ENCODE results near the gene NTSR2. TPM values are rescaled to one million over a fixed set of nuclear protein-coding genes. Genes with fewer than 3 reads are reported as not detected.

Gene NTSR2
- total RNA-seq, 1 experiment from 2014 or later: not detected

DNA sequence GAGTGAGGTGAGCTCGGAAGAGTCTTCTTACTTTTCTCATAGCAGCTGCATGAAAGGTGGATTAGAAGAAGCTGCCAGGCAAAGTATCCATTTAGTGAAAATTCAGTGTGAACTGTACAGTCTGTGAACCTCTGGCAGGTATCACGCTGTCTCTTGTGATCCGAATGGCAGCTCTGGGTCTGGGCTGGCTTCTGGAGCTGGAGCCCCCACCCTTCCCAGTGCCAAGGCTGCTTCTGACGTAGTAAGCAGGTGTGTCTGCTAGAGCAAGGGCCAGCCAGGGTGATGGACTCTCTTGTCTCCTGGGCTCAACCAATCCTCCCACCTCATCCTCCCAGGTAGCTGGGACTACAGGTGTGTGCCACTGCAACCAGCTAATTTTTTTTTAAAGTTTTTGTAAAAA, 14.0 kb upstream of the NTSR2 start:
- Mint-ChIP-seq H3K36me3 (ENCODE audit: insufficient read depth, unreplicated experiment) (no peaks in the 10 kb centered on the region), H3K4me3 (ENCODE audit: unreplicated experiment) (no peak overlapping the region), H3K27me3 (ENCODE audit: insufficient read depth, unreplicated experiment) (peaks cover 31% of the 10 kb centered on the region), H3K4me1 (ENCODE audit: insufficient read depth, unreplicated experiment) (peaks cover 28% of the 10 kb centered on the region), H3K27ac (ENCODE audit: low read depth, unreplicated experiment) (no peak overlapping the region), H3K9me3 (ENCODE audit: unreplicated experiment) (no peaks in the 10 kb centered on the region)
- ChIA-PET CTCF (interaction anchor here (0.8 to 19.1 kb wide), 10 partner anchors 9 to 109 kb away, joined by 3 to 336 read pairs (median 4); partner anchors contain the start of gene LPIN1), POLR2A (no interaction called here)
- no peak for DNase-seq (ENCODE audit: unreplicated experiment)
- no TSS peak for BruUV-seq (replicated peaks)
- intact Hi-C loops (cut with micrococcal nuclease): no loop called here
- TF ChIP-seq, protein P1, sequence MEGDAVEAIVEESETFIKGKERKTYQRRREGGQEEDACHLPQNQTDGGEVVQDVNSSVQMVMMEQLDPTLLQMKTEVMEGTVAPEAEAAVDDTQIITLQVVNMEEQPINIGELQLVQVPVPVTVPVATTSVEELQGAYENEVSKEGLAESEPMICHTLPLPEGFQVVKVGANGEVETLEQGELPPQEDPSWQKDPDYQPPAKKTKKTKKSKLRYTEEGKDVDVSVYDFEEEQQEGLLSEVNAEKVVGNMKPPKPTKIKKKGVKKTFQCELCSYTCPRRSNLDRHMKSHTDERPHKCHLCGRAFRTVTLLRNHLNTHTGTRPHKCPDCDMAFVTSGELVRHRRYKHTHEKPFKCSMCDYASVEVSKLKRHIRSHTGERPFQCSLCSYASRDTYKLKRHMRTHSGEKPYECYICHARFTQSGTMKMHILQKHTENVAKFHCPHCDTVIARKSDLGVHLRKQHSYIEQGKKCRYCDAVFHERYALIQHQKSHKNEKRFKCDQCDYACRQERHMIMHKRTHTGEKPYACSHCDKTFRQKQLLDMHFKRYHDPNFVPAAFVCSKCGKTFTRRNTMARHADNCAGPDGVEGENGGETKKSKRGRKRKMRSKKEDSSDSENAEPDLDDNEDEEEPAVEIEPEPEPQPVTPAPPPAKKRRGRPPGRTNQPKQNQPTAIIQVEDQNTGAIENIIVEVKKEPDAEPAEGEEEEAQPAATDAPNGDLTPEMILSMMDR (IDR thresholded peaks at IDR 0.05; ENCODE audit: unreplicated experiment): no peak

DNA sequence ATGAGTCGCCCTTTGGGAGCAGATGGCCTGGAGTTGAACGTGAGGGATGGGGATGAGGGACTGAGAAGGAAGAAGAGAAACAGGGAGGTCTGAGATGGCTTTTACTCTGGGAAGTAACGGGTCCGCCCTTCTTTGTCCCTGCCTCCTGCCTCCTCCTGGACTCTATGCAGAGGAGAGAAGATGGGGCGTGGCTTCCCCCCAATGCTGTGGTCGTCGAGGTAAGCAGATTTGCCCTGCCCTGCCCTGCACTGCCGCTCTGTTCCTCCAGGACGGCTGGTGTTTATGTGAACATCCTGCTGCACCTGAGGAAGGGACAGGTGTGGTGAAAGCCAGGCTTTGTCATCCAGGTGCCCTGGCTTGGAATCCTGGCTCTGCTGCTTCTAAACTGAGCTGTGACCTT, 13.5 kb upstream of the NTSR2 start:
- no TSS peak for BruUV-seq (replicated peaks)
- ChIA-PET CTCF (interaction anchor here (0.9 to 19.1 kb wide), 12 partner anchors 9 to 206 kb away, joined by 3 to 336 read pairs (median 5); no protein-coding TSS in a partner anchor), POLR2A (interaction anchor here (0.7 kb wide), 1 partner anchor 49 kb away, joined by 4 read pairs; no protein-coding TSS in a partner anchor)
- Mint-ChIP-seq H3K27ac (ENCODE audit: low read depth, unreplicated experiment) (no peak overlapping the region), H3K27me3 (ENCODE audit: insufficient read depth, unreplicated experiment) (peaks cover 31% of the 10 kb centered on the region), H3K4me3 (ENCODE audit: unreplicated experiment) (no peak overlapping the region), H3K9me3 (ENCODE audit: unreplicated experiment) (no peaks in the 10 kb centered on the region), H3K36me3 (ENCODE audit: insufficient read depth, unreplicated experiment) (no peaks in the 10 kb centered on the region), H3K4me1 (ENCODE audit: insufficient read depth, unreplicated experiment) (peaks cover 25% of the 10 kb centered on the region)
- DNase-seq (ENCODE audit: unreplicated experiment): no peak
- intact Hi-C loops (cut with micrococcal nuclease): no loop called here
- TF ChIP-seq, protein P1 (IDR thresholded peaks at IDR 0.05; ENCODE audit: unreplicated experiment): no peak

DNA sequence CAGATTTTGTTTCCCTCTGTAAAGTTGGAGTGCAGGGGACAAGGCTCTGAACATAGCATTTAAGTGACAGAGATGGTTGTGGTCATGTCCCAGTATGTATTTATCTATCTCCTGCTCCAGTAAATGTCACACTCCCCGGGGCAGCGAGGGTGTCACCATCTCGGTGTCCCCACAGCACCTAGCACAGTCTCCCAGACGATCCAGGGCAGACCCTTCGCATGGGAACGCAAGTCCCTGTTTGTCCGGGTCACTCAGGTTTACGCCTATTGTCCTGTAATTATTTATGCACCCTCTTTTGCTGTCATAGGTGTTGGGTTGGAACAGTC, 12.6 kb upstream of the NTSR2 start:
- Mint-ChIP-seq H3K36me3 (ENCODE audit: insufficient read depth, unreplicated experiment) (no peaks in the 10 kb centered on the region), H3K9me3 (ENCODE audit: unreplicated experiment) (no peaks in the 10 kb centered on the region), H3K4me1 (ENCODE audit: insufficient read depth, unreplicated experiment) (peaks cover 18% of the 10 kb centered on the region), H3K27ac (ENCODE audit: low read depth, unreplicated experiment) (no peak overlapping the region), H3K27me3 (ENCODE audit: insufficient read depth, unreplicated experiment) (peaks cover 31% of the 10 kb centered on the region), H3K4me3 (ENCODE audit: unreplicated experiment) (no peak overlapping the region)
- intact Hi-C loops (cut with micrococcal nuclease): loop anchor here (1.0 kb wide), 2 partner anchors 98 to 205 kb away; no protein-coding TSS in a partner anchor
- BruUV-seq (replicated peaks): no TSS peak
- CTCF ChIA-PET: interaction anchor here (0.6 to 19.1 kb wide), 20 partner anchors 8 to 205 kb away, joined by 3 to 336 read pairs (median 4); no protein-coding TSS in a partner anchor
- POLR2A ChIA-PET: interaction anchor here (0.7 kb wide), 2 partner anchors 48 to 940 kb away, joined by 4 to 5 read pairs; no protein-coding TSS in a partner anchor
- DNase-seq (ENCODE audit: unreplicated experiment): no peak
- TF ChIP-seq, protein P1 (IDR thresholded peaks at IDR 0.05; ENCODE audit: unreplicated experiment): no peak

DNA sequence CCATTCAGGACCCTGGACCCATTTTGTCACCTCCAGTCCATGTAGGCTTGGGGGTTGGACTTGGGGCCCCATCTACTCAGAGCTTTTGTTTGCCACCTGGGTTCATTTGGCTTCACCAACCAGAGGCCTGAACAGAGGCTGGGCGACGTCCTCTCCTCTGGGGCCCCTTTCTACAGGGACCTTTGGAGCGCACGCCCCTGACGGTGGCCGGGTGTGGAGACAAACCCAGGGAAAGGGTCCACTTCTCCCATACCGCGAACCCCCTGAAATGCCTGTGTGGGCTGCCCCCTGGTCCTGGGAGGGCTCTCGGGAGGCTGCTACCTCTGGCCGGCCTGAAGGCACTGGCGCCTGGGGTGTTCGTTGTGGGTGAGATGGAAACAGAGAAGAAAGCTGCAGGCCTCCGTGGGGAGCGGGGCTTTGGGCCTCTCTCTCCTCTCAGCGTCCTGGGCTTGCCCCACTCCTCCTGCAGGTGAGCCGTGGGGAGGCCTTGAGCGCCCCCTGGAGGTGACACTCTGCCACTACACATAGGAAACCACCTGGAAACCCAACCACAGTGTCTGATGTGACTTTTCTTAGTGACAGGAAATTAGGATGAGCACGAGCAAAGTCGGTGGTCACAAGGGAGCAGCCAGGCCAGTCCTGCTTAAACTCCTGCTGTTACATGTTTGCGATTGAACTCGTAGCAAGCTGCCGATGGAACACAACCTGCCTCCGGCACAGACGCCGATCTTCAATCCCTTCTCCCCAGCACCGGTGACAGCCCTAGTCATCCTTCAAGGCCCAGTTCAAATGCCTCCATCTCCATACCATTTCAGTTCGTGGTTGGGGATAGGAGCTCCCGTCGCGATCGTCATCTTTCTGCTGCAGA, 12.0 kb upstream of the NTSR2 start:
- no TSS peak for BruUV-seq (replicated peaks)
- no peaks in the 10 kb centered on the region for H3K36me3 Mint-ChIP-seq (ENCODE audit: insufficient read depth, unreplicated experiment)
- peaks cover 31% of the 10 kb centered on the region for H3K27me3 Mint-ChIP-seq (ENCODE audit: insufficient read depth, unreplicated experiment)
- H3K4me3 Mint-ChIP-seq (ENCODE audit: unreplicated experiment): no peak overlapping the region
- DNase-seq (ENCODE audit: unreplicated experiment): peak; percentile 59
- no peaks in the 10 kb centered on the region for H3K9me3 Mint-ChIP-seq (ENCODE audit: unreplicated experiment)
- intact Hi-C loops (cut with micrococcal nuclease): loop anchor here (1.0 kb wide), 2 partner anchors 98 to 205 kb away; no protein-coding TSS in a partner anchor
- ChIA-PET POLR2A (interaction anchor here (0.7 kb wide), 1 partner anchor 941 kb away, joined by 5 read pairs; no protein-coding TSS in a partner anchor), CTCF (interaction anchor here (0.6 to 19.1 kb wide), 32 partner anchors 8 to 531 kb away, joined by 3 to 336 read pairs (median 4); no protein-coding TSS in a partner anchor)
- TF ChIP-seq, protein P1 (IDR thresholded peaks at IDR 0.05; ENCODE audit: unreplicated experiment): peak; percentile 96
- peaks cover 18% of the 10 kb centered on the region for H3K4me1 Mint-ChIP-seq (ENCODE audit: insufficient read depth, unreplicated experiment)
- H3K27ac Mint-ChIP-seq (ENCODE audit: low read depth, unreplicated experiment): no peak overlapping the region

Measured in MCF 10A (cell line).